H1 (cell line): ENCODE measurements around the gene DHRS7C. TPM values are rescaled to one million over a fixed set of nuclear protein-coding genes. Genes with fewer than 3 reads are reported as not detected.

Source experiments
- CTCF ChIA-PET: fragments of 300-600 bp; sonication (Branson Sonifier 250); formaldehyde crosslinking; loops from one replicate; lab custom pipeline; 2021; ENCODE audit not compliant: partially characterized antibody; lab: Charles Lee
- POLR2A ChIA-PET: fragments of 300-600 bp; sonication (Branson Sonifier 250); formaldehyde crosslinking; loops from one replicate; lab custom pipeline; 2021; ENCODE audit warnings: inconsistent platforms; ENCODE audit not compliant: partially characterized antibody; lab: Charles Lee
- DNase-seq, 2 experiments: peaks; one replicate each; pipeline versions ENCODE4 v3.0.0 to v3.0.0-alpha.2; 2010 to 2022; ENCODE audit warnings: low spot score in 2 of 2, low read depth in 1 of 2, mixed read lengths in 1 of 2
- FAIRE-seq: peaks from 2 replicates; lab custom pipeline; 2011; peaks lifted over from hg19 to GRCh38; lab: Jason Lieb, UNC
- H2AFZ ChIP-seq: 2 replicates; pipeline ENCODE4 v1.8.1; 2012; ENCODE audit warnings: low read length, inconsistent platforms
- H2AK5ac ChIP-seq: 2 replicates; pipeline ENCODE4 v1.6.1; 2013; ENCODE audit warnings: low read depth, low read length
- H2BK120ac ChIP-seq: replicated peaks from 2 replicates; pipeline ENCODE3; 2013; ENCODE audit warnings: low read depth, low read length, inconsistent platforms
- H2BK12ac ChIP-seq: 2 replicates; pipeline ENCODE4 v1.6.1; 2013; ENCODE audit warnings: low read depth, low read length
- H2BK15ac ChIP-seq: 2 replicates; pipeline ENCODE4 v1.6.1; 2013; ENCODE audit warnings: low read length
- H2BK20ac ChIP-seq: 2 replicates; pipeline ENCODE4 v1.6.1; 2013; ENCODE audit warnings: low read length
- H2BK5ac ChIP-seq: 2 replicates; pipeline ENCODE4 v1.6.1; 2013; ENCODE audit warnings: low read depth, low read length
- H3K14ac ChIP-seq: 2 replicates; pipeline ENCODE4 v1.6.1; 2013; ENCODE audit warnings: inconsistent platforms; ENCODE audit not compliant: insufficient read length
- H3K18ac ChIP-seq: 2 replicates; pipeline ENCODE4 v1.6.1; 2013; ENCODE audit warnings: low read length; ENCODE audit errors: extremely low read depth
- H3K23ac ChIP-seq: 2 replicates; pipeline ENCODE4 v1.6.1; 2013; ENCODE audit warnings: inconsistent platforms; ENCODE audit not compliant: insufficient read length
- H3K23me2 ChIP-seq: 2 replicates; pipeline ENCODE4 v1.6.1; 2013; ENCODE audit warnings: low read depth, low read length
- H3K27ac ChIP-seq: 2 replicates; pipeline ENCODE4 v1.6.1; 2011; ENCODE audit warnings: low read depth, low read length, inconsistent platforms
- H3K27me3 ChIP-seq, 4 experiments: replicated peaks in 1 of 4; 1 replicate in 1 of 4; 2 replicates in 3 of 4; pipeline versions ENCODE4 v1.6.1 to v1.8.1; 2011 to 2013; ENCODE audit warnings: low read length in 3 of 4, mild to moderate bottlenecking in 3 of 4, inconsistent platforms in 2 of 4, mixed read lengths in 2 of 4, moderate library complexity in 1 of 4; ENCODE audit not compliant: control insufficient read depth in 3 of 4, insufficient read depth in 3 of 4; ENCODE audit errors: extremely low read depth in 1 of 4
- H3K36me3 ChIP-seq, 4 experiments: 2 replicates each; pipeline versions ENCODE4 v1.6.1 to v1.8.1; 2011 to 2013; ENCODE audit warnings: mild to moderate bottlenecking in 4 of 4, low read length in 3 of 4, moderate library complexity in 2 of 4, control low read depth in 1 of 4, inconsistent platforms in 1 of 4; ENCODE audit not compliant: insufficient read depth in 4 of 4, control insufficient read depth in 2 of 4
- H3K4ac ChIP-seq: replicated peaks from 2 replicates; pipeline ENCODE3; 2013; ENCODE audit warnings: low read length, low read depth, mixed read lengths, inconsistent platforms; ENCODE audit not compliant: insufficient read length
- H3K4me1 ChIP-seq, 4 experiments: replicated peaks in 1 of 4; 1 replicate in 1 of 4; 2 replicates in 3 of 4; pipeline versions ENCODE4 v1.6.1 to v1.8.1; 2011 to 2013; ENCODE audit warnings: low read length in 3 of 4, inconsistent platforms in 2 of 4, mixed read lengths in 1 of 4; ENCODE audit not compliant: insufficient read depth in 4 of 4, control insufficient read depth in 3 of 4
- H3K4me2 ChIP-seq, 2 experiments: 2 replicates each; pipeline versions ENCODE4 v1.6.1 to v1.8.1; 2011 to 2013; ENCODE audit warnings: low read depth in 2 of 2, low read length in 2 of 2, control low read depth in 1 of 2, inconsistent platforms in 1 of 2, mild to moderate bottlenecking in 1 of 2; ENCODE audit not compliant: insufficient read depth in 1 of 2
- H3K4me3 ChIP-seq, 4 experiments: fragments of 200-600, 300-600 bp in 1 of 4; sonication (generic), shearing (Covaris generic), sonication (Bioruptor Twin) in 1 of 4; 2 replicates each; pipeline versions ENCODE4 v1.5.1 to v1.8.1; 2011 to 2016; ENCODE audit warnings: low read length in 4 of 4, low read depth in 3 of 4, control low read depth in 2 of 4, inconsistent platforms in 2 of 4, mild to moderate bottlenecking in 2 of 4, mixed read lengths in 1 of 4, moderate library complexity in 1 of 4; ENCODE audit not compliant: insufficient read depth in 2 of 4; ENCODE audit errors: extremely low read depth in 1 of 4
- H3K56ac ChIP-seq: replicated peaks from 2 replicates; pipeline ENCODE3; 2013; ENCODE audit warnings: low read depth, mild to moderate bottlenecking, mixed read lengths, low read length, inconsistent platforms; ENCODE audit not compliant: insufficient read length
- H3K79me1 ChIP-seq: 2 replicates; pipeline ENCODE4 v1.6.1; 2013; ENCODE audit warnings: low read depth, low read length, control low read depth
- H3K79me2 ChIP-seq, 2 experiments: 2 replicates each; pipeline versions ENCODE4 v1.6.1 to v1.8.1; 2012 to 2013; ENCODE audit warnings: low read length in 2 of 2, mild to moderate bottlenecking in 2 of 2, inconsistent platforms in 1 of 2; ENCODE audit not compliant: insufficient read depth in 2 of 2, control insufficient read depth in 1 of 2
- H3K9ac ChIP-seq, 4 experiments: replicated peaks in 1 of 4; 1 replicate in 1 of 4; 2 replicates in 3 of 4; pipeline versions ENCODE4 v1.6.1 to v1.8.1; 2011 to 2013; ENCODE audit warnings: low read depth in 3 of 4, low read length in 3 of 4, control low read depth in 2 of 4, mild to moderate bottlenecking in 2 of 4, moderate library complexity in 2 of 4, inconsistent platforms in 1 of 4; ENCODE audit errors: extremely low read depth in 1 of 4
- H3K9me3 ChIP-seq, 2 experiments: 2 replicates each; pipeline versions ENCODE4 v1.6.1 to v1.8.1; 2012 to 2013; ENCODE audit warnings: mild to moderate bottlenecking in 2 of 2, moderate library complexity in 2 of 2, control low read depth in 1 of 2, inconsistent platforms in 1 of 2, low read depth in 1 of 2, low read length in 1 of 2, mixed read lengths in 1 of 2; ENCODE audit not compliant: insufficient read depth in 2 of 2
- H4K20me1 ChIP-seq, 2 experiments: replicated peaks in 1 of 2; 2 replicates each; pipeline versions ENCODE3 to v1.8.1; 2011 to 2013; ENCODE audit warnings: inconsistent platforms in 2 of 2, low read length in 2 of 2, mild to moderate bottlenecking in 1 of 2; ENCODE audit not compliant: insufficient read depth in 2 of 2, control insufficient read depth in 1 of 2
- H4K5ac ChIP-seq: 2 replicates; pipeline ENCODE4 v1.6.1; 2013; ENCODE audit warnings: low read length, low read depth, mixed read lengths, inconsistent platforms; ENCODE audit not compliant: insufficient read length
- H4K8ac ChIP-seq: 2 replicates; pipeline ENCODE4 v1.8.0; 2013; ENCODE audit warnings: mild to moderate bottlenecking, moderate library complexity, low read length, inconsistent platforms; ENCODE audit not compliant: insufficient read depth; ENCODE audit errors: extremely low read depth
- H4K91ac ChIP-seq: replicated peaks from 2 replicates; pipeline ENCODE3; 2013; ENCODE audit warnings: low read length, mixed read lengths, inconsistent platforms; ENCODE audit not compliant: insufficient read length
- ASH2L ChIP-seq: fragments of 200-600, 300-600 bp; sonication (generic); IDR thresholded peaks from one replicate; pipeline ENCODE4 v1.7.1; 2017; ENCODE audit warnings: low read length
- BCL11A ChIP-seq, 2 experiments: IDR thresholded peaks; one replicate each; pipeline ENCODE4 v1.6.1; 2011; ENCODE audit warnings: low read depth in 2 of 2, low read length in 2 of 2, mild to moderate bottlenecking in 2 of 2
- CBX5 ChIP-seq: fragments of 300-800, 300-1000 bp; sonication (generic); IDR thresholded peaks from 2 replicates; pipeline ENCODE4 v1.7.1; 2016; ENCODE audit warnings: antibody characterized with exemption, low read length, low read depth
- EZH2 ChIP-seq: fragments of 200-600 bp; sonication (generic); IDR thresholded peaks from 2 replicates; pipeline ENCODE4 v1.7.1; 2012; ENCODE audit warnings: low read depth, mild to moderate bottlenecking, moderate library complexity, low read length, inconsistent platforms; ENCODE audit not compliant: severe bottlenecking
- HDAC6 ChIP-seq: IDR thresholded peaks from one replicate; pipeline ENCODE4 v1.7.1; 2012; ENCODE audit warnings: low read depth, mild to moderate bottlenecking, inconsistent platforms, low read length, moderate library complexity
- MAX ChIP-seq: IDR thresholded peaks from 2 replicates; pipeline ENCODE4 v1.6.1; 2012; ENCODE audit warnings: inconsistent platforms
- RAD21 ChIP-seq, 2 experiments: IDR thresholded peaks in 1 of 2; conservative IDR thresholded peaks in 1 of 2; 2 replicates each; pipeline ENCODE4 v1.6.1; 2011; ENCODE audit warnings: low read depth in 2 of 2, low read length in 2 of 2, improper control_type of control experiment in 1 of 2, inconsistent platforms in 1 of 2, mild to moderate bottlenecking in 1 of 2, moderate library complexity in 1 of 2
- RNF2 ChIP-seq: fragments of 200-900, 300-1000 bp; sonication (generic); IDR thresholded peaks from 2 replicates; pipeline ENCODE4 v1.7.1; 2016; ENCODE audit warnings: borderline replicate concordance, low read depth, mild to moderate bottlenecking, antibody characterized with exemption, low read length; ENCODE audit not compliant: poor library complexity, severe bottlenecking; ENCODE audit errors: missing control alignments
- SIN3A ChIP-seq, 2 experiments: IDR thresholded peaks in 1 of 2; conservative IDR thresholded peaks in 1 of 2; 2 replicates each; pipeline ENCODE4 v1.6.1; 2011 to 2012; ENCODE audit warnings: low read length in 2 of 2, improper control_type of control experiment in 1 of 2, low read depth in 1 of 2, mild to moderate bottlenecking in 1 of 2
- SIRT6 ChIP-seq: IDR thresholded peaks from one replicate; pipeline ENCODE4 v1.7.1; 2012; ENCODE audit warnings: low read length, inconsistent platforms
- SP2 ChIP-seq: IDR thresholded peaks from 2 replicates; pipeline ENCODE4 v1.6.1; 2012; ENCODE audit warnings: mild to moderate bottlenecking, low read length, inconsistent platforms
- SP4 ChIP-seq: IDR thresholded peaks from 2 replicates; pipeline ENCODE4 v1.6.1; 2012; ENCODE audit warnings: low read length, inconsistent platforms
- SUZ12 ChIP-seq: fragments of 200-600 bp; sonication (generic); IDR thresholded peaks from 2 replicates; pipeline ENCODE4 v1.6.1; 2012; ENCODE audit warnings: mild to moderate bottlenecking, inconsistent platforms, low read length, moderate library complexity, mixed read lengths
- TAF7 ChIP-seq: optimal IDR thresholded peaks from 2 replicates; pipeline ENCODE3; 2011; ENCODE audit warnings: low read depth, mild to moderate bottlenecking, inconsistent platforms, low read length, moderate library complexity, borderline replicate concordance
- WGBS, 2 experiments: shearing (Covaris generic) in 1 of 2; methylation state at CpG; one replicate each; pipeline versions ENCODE4 v1.1.6 to v1.1.7; 2013 to 2015; ENCODE audit warnings: low lambda C conversion rate in 2 of 2, mixed read lengths in 2 of 2, inconsistent platforms in 1 of 2, low coverage in 1 of 2, missing lambda C conversion rate in 1 of 2; ENCODE audit not compliant: insufficient replicate concordance in 2 of 2, insufficient coverage in 1 of 2, insufficient read length in 1 of 2; ENCODE audit errors: extremely low coverage in 1 of 2, missing lambda C conversion rate in 1 of 2; 5-methylcytosine and 5-hydroxymethylcytosine counted together
- polyA plus RNA-seq, 7 experiments: library from polyadenylated mRNA; depleted of rRNA in 3 of 7; stranded (reverse) in 5 of 7; unstranded in 2 of 7; fragments of >200 nt in 5 of 7; fragments of 200-250 nt in 2 of 7; gene quantifications; 1 replicate in 5 of 7; 2 replicates in 1 of 7; 4 replicates in 1 of 7; pipeline versions ENCODE4 v1.2.1 to v1.2.3, GENCODE V29; 2011 to 2013; ENCODE audit warnings: missing spikeins in 2 of 7, mixed read lengths in 2 of 7
- total RNA-seq: library from RNA; stranded (reverse); fragmentation: NEBNext Ultra II Directional; extraction: Animal tissue kit (Norgen Biotek cat#: 25700); gene quantifications from 2 replicates; pipeline ENCODE4 v1.2.1, GENCODE V29; 2021

DHRS7C gene
- total and polyA plus RNA-seq, 2 of the 8 experiments (the other 6 are each of a cell fraction or from before 2014, with no cell fraction given), result not detected

- H3K9me3 ChIP-seq, result no peaks in the 10 kb centered on the region
- DNase-seq (no peak), FAIRE-seq (no peak)
- H2BK120ac ChIP-seq, result no peak overlapping the region
- ChIA-PET CTCF (interaction anchor here (1.0 to 3.6 kb wide), 7 partner anchors 20 to 190 kb away, joined by 3 to 20 read pairs (median 4); partner anchors contain the start of gene CFAP52), POLR2A (no interaction called here)
- no peaks in the 10 kb centered on the region for H3K36me3 ChIP-seq
- H4K20me1 ChIP-seq, result no peaks in the 10 kb centered on the region
- no peak overlapping the region for H2BK12ac ChIP-seq
- no peaks in the 10 kb centered on the region for H3K23me2 ChIP-seq
- H3K4me1 ChIP-seq, result no peaks in the 10 kb centered on the region; a peak in 1 of 7 replicates
- no peaks in the 10 kb centered on the region for H3K27me3 ChIP-seq
- no peak overlapping the region for H4K8ac ChIP-seq
- no peak overlapping the region for H2BK15ac ChIP-seq
- H3K56ac ChIP-seq, result no peak overlapping the region
- no peaks in the 10 kb centered on the region for H3K79me1 ChIP-seq
- no peak overlapping the region for H4K91ac ChIP-seq
- no peak overlapping the region for H2BK5ac ChIP-seq
- H3K9ac ChIP-seq, result no peak overlapping the region
- H4K5ac ChIP-seq, result no peak overlapping the region
- no peak overlapping the region for H3K4me2 ChIP-seq
- no peaks in the 10 kb centered on the region for H3K79me2 ChIP-seq
- no peak overlapping the region for H3K23ac ChIP-seq
- no peak overlapping the region for H3K4me3 ChIP-seq
- no peak overlapping the region for H2AFZ ChIP-seq
- no peak overlapping the region for H3K27ac ChIP-seq
- 83% methylated on average over 5 of the region's 5 CpGs; no CpG with 5 or more reads in 1 of the 2 experiments for WGBS, 2 experiments
- no peak overlapping the region for H3K18ac ChIP-seq
- H2BK20ac ChIP-seq, result no peak overlapping the region
- no peak overlapping the region for H3K14ac ChIP-seq
- H3K4ac ChIP-seq, result no peak overlapping the region
- no peak overlapping the region for H2AK5ac ChIP-seq
- TF ChIP-seq MAX (no peak), TAF7 (no peak), CBX5 (no peak), ASH2L (no peak), SP2 (no peak), SIN3A (conservative IDR thresholded peaks at IDR 0.05 in 1 of 2, IDR thresholded peaks at IDR 0.05 in 1 of 2; ENCODE audit: low read depth in 1 of 2, low read length in 2 of 2) (no peak), SUZ12 (no peak), EZH2 (no peak), RAD21 (IDR thresholded peaks at IDR 0.05 in 1 of 2, conservative IDR thresholded peaks at IDR 0.05 in 1 of 2; ENCODE audit: low read depth in 2 of 2, low read length in 2 of 2) (no peak), SIRT6 (no peak), SP4 (no peak), BCL11A (IDR thresholded peaks at IDR 0.05; ENCODE audit: low read depth in 2 of 2, low read length in 2 of 2) (no peak), HDAC6 (no peak), RNF2 (no peak)
These were observed 24.4 kb downstream of the DHRS7C start for GRCh38 chr17:9766970-9767369.
